Measurements from ENCODE around the gene MUSTN1.

GRCh38 chr3:52866427-52866826, 31.6 kb upstream of the MUSTN1 start:
- no peak for TF ChIP-seq POLR2AphosphoS5 (IDR thresholded peaks at IDR 0.05; ENCODE audit: low read depth, low read length)
- TF ChIP-seq REST (IDR thresholded peaks at IDR 0.05; ENCODE audit: insufficient read depth in 1 of 2, low read depth in 2 of 2, low read length in 2 of 2): no peak

Data from PFSK-1 (cell line).